HepG2 (cell line): Measurements from ENCODE around the gene GFPT1. TPM values are rescaled to one million over a fixed set of nuclear protein-coding genes. Genes with fewer than 3 reads are reported as not detected.

Source experiments
- ETV6 ChIP-seq: sonication (generic); formaldehyde crosslinking; conservative IDR thresholded peaks from 2 replicates; pipeline ENCODE4 v1.4.0; 2020; ENCODE audit warnings: missing genetic modification reagents
- HMG20B ChIP-seq: conservative IDR thresholded peaks from 2 replicates; pipeline ENCODE4 v1.6.1; 2016; ENCODE audit warnings: missing genetic modification reagents, missing compliant biosample characterization
- KLF6 ChIP-seq: IDR thresholded peaks from 2 replicates; pipeline ENCODE4 v1.8.0; 2016; ENCODE audit warnings: missing biosample characterization, missing genetic modification reagents
- LCORL ChIP-seq, 2 experiments: fragments of 450-650 bp in 1 of 2; sonication (generic) in 1 of 2; formaldehyde crosslinking in 1 of 2; IDR thresholded peaks; 2 replicates each; pipeline versions ENCODE4 v1.5.0 to v1.6.1; 2017 to 2020; ENCODE audit warnings: antibody characterized with exemption in 1 of 2, missing genetic modification reagents in 1 of 2
- RELA ChIP-seq: sonication (generic); formaldehyde crosslinking; IDR thresholded peaks from 2 replicates; pipeline ENCODE4 v1.4.0; 2020; ENCODE audit warnings: missing genetic modification reagents
- RFX5 ChIP-seq: IDR thresholded peaks from 2 replicates; pipeline ENCODE4 v1.6.1; 2011; ENCODE audit warnings: low read depth, low read length, improper control_type of control experiment
- RXRA ChIP-seq: sonication (generic); formaldehyde crosslinking; IDR thresholded peaks from 2 replicates; pipeline ENCODE4 v1.5.1; 2020; ENCODE audit warnings: missing genetic modification reagents
- ZBTB1 ChIP-seq: sonication (generic); formaldehyde crosslinking; IDR thresholded peaks from 2 replicates; pipeline ENCODE4 v1.4.0; 2020; ENCODE audit warnings: missing genetic modification reagents, borderline replicate concordance
- ZNF33A ChIP-seq: sonication (generic); formaldehyde crosslinking; IDR thresholded peaks from 2 replicates; pipeline ENCODE4 v1.5.1; 2020; ENCODE audit warnings: missing genetic modification reagents, mild to moderate bottlenecking, moderate library complexity, borderline replicate concordance
- ZNF350 ChIP-seq: sonication (generic); formaldehyde crosslinking; IDR thresholded peaks from 2 replicates; pipeline ENCODE4 v1.4.0; 2020; ENCODE audit warnings: mild to moderate bottlenecking, low read depth, missing genetic modification reagents, borderline replicate concordance
- ZNF383 ChIP-seq: sonication (generic); formaldehyde crosslinking; IDR thresholded peaks from 2 replicates; pipeline ENCODE4 v1.4.0; 2020; ENCODE audit warnings: missing genetic modification reagents, mild to moderate bottlenecking, borderline replicate concordance
- ZNF839 ChIP-seq: sonication (generic); formaldehyde crosslinking; IDR thresholded peaks from 2 replicates; pipeline ENCODE4 v1.4.0; 2020; ENCODE audit warnings: missing genetic modification reagents, mild to moderate bottlenecking, borderline replicate concordance
- polyA plus RNA-seq, 8 experiments: library from polyadenylated mRNA; depleted of rRNA in 3 of 8; stranded (reverse) in 7 of 8; unstranded in 1 of 8; fragments of >200 nt; fragmentation: Illumina TruSeq in 4 of 8; extraction: Trizol in 4 of 8; gene quantifications; 2 replicates each; pipeline versions ENCODE4 v1.2.1 to v1.2.3, GENCODE V29; 2011 to 2016; ENCODE audit warnings: low read depth in 4 of 8, missing spikeins in 1 of 8, mixed read lengths in 1 of 8; ENCODE audit not compliant: insufficient read depth in 1 of 8
- total RNA-seq, 5 experiments: library from RNA; depleted of rRNA; stranded (reverse); fragments of >200 nt; fragmentation: Illumina TruSeq; extraction: Trizol; gene quantifications; 2 replicates each; pipeline ENCODE4 v1.2.3, GENCODE V29; 2016; ENCODE audit warnings: low read depth in 1 of 5
- TF ChIP-seq, protein P1 (sequence below): sonication (generic); formaldehyde crosslinking; conservative IDR thresholded peaks from 2 replicates; pipeline ENCODE4 v1.4.0; 2020; ENCODE audit warnings: missing genetic modification reagents
- TF ChIP-seq, protein P2 (sequence below): sonication (generic); formaldehyde crosslinking; IDR thresholded peaks from 2 replicates; pipeline ENCODE4 v1.4.0; 2020; ENCODE audit warnings: missing genetic modification reagents, borderline replicate concordance
- TF ChIP-seq, protein P3 (sequence below): sonication (generic); formaldehyde crosslinking; IDR thresholded peaks from 2 replicates; pipeline ENCODE4 v1.5.1; 2020; ENCODE audit warnings: mild to moderate bottlenecking, moderate library complexity, missing genetic modification reagents
- TF ChIP-seq, protein P4 (sequence below): sonication (generic); formaldehyde crosslinking; IDR thresholded peaks from 2 replicates; pipeline ENCODE4 v1.4.0; 2020; ENCODE audit warnings: mild to moderate bottlenecking, missing genetic modification reagents
- TF ChIP-seq, protein P5 (sequence below): sonication (generic); formaldehyde crosslinking; IDR thresholded peaks from 2 replicates; pipeline ENCODE4 v1.4.0; 2020; ENCODE audit warnings: mild to moderate bottlenecking, missing genetic modification reagents

GFPT1 gene
- total and polyA plus RNA-seq, 2 of the 13 experiments (the other 11 are each of a cell fraction or from before 2014, with no cell fraction given), result 24.0 to 84.9 TPM

DNA sequence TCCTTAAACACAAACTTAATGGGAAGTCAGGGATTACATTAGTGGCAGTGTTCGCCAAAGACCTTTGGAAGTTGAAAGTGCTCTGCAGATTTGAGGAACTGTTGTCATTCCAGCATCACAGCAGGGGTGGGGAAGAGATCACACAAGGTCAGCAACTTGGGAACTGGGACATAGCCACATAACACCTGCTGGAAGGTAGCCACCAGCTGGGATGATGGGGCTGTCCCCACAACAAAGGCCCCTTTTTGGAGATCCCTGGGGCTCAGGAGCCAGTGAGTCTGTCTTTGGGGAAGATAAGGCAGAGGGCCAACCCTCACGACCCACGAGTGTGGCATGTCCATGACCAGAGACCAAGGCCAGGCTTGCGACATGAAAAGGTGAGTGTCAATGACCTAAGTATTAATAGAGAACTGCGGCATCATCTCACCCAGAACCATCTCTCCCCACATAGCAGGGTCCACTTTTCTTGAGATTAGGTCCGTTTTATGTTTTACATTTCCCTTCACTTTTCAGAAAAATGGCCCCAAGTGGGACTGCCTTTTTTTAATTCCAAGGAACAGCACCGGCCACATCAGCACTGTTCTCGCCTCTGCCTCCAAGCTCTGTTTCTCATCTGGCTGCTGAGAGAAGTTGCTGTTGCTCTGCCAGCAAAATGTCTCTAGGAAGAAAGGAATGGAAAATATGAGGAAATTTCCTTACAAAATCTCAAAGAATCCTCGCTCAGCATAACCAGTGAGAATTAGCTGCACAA lies 106.9 kb downstream of the GFPT1 start (continued):
- TF ChIP-seq, protein P1, sequence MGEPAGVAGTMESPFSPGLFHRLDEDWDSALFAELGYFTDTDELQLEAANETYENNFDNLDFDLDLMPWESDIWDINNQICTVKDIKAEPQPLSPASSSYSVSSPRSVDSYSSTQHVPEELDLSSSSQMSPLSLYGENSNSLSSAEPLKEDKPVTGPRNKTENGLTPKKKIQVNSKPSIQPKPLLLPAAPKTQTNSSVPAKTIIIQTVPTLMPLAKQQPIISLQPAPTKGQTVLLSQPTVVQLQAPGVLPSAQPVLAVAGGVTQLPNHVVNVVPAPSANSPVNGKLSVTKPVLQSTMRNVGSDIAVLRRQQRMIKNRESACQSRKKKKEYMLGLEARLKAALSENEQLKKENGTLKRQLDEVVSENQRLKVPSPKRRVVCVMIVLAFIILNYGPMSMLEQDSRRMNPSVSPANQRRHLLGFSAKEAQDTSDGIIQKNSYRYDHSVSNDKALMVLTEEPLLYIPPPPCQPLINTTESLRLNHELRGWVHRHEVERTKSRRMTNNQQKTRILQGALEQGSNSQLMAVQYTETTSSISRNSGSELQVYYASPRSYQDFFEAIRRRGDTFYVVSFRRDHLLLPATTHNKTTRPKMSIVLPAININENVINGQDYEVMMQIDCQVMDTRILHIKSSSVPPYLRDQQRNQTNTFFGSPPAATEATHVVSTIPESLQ (CRISPR knock-in tag), result no peak
- TF ChIP-seq, protein P2, sequence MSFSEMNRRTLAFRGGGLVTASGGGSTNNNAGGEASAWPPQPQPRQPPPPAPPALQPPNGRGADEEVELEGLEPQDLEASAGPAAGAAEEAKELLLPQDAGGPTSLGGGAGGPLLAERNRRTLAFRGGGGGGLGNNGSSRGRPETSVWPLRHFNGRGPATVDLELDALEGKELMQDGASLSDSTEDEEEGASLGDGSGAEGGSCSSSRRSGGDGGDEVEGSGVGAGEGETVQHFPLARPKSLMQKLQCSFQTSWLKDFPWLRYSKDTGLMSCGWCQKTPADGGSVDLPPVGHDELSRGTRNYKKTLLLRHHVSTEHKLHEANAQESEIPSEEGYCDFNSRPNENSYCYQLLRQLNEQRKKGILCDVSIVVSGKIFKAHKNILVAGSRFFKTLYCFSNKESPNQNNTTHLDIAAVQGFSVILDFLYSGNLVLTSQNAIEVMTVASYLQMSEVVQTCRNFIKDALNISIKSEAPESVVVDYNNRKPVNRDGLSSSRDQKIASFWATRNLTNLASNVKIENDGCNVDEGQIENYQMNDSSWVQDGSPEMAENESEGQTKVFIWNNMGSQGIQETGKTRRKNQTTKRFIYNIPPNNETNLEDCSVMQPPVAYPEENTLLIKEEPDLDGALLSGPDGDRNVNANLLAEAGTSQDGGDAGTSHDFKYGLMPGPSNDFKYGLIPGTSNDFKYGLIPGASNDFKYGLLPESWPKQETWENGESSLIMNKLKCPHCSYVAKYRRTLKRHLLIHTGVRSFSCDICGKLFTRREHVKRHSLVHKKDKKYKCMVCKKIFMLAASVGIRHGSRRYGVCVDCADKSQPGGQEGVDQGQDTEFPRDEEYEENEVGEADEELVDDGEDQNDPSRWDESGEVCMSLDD (CRISPR knock-in tag), result peak; percentile 19; the same call in 1 of the 2 replicates
- TF ChIP-seq ZNF383 (no peak), LCORL (IDR thresholded peaks at IDR 0.05) (0 out of 2 replicates have a peak, but pooled peaks have one; percentile 37), LCORL (CRISPR knock-in tag; IDR thresholded peaks at IDR 0.05) (no peak), ZNF33A (CRISPR knock-in tag) (no peak), ZBTB1 (CRISPR knock-in tag) (no peak), HMG20B (CRISPR knock-in tag) (peak; percentile 51), RXRA (peak; percentile 98), ZNF350 (peak; percentile 47; the same call in 1 of the 2 replicates), KLF6 (CRISPR knock-in tag) (no peak), RELA (CRISPR knock-in tag) (no peak), ETV6 (CRISPR knock-in tag) (no peak), ZNF839 (CRISPR knock-in tag) (no peak), RFX5 (no peak)
- TF ChIP-seq, protein P3, sequence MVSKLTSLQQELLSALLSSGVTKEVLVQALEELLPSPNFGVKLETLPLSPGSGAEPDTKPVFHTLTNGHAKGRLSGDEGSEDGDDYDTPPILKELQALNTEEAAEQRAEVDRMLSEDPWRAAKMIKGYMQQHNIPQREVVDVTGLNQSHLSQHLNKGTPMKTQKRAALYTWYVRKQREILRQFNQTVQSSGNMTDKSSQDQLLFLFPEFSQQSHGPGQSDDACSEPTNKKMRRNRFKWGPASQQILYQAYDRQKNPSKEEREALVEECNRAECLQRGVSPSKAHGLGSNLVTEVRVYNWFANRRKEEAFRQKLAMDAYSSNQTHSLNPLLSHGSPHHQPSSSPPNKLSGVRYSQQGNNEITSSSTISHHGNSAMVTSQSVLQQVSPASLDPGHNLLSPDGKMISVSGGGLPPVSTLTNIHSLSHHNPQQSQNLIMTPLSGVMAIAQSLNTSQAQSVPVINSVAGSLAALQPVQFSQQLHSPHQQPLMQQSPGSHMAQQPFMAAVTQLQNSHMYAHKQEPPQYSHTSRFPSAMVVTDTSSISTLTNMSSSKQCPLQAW, result 0 out of 2 replicates have a peak, but pooled peaks have one; percentile 45
- TF ChIP-seq, protein P4, sequence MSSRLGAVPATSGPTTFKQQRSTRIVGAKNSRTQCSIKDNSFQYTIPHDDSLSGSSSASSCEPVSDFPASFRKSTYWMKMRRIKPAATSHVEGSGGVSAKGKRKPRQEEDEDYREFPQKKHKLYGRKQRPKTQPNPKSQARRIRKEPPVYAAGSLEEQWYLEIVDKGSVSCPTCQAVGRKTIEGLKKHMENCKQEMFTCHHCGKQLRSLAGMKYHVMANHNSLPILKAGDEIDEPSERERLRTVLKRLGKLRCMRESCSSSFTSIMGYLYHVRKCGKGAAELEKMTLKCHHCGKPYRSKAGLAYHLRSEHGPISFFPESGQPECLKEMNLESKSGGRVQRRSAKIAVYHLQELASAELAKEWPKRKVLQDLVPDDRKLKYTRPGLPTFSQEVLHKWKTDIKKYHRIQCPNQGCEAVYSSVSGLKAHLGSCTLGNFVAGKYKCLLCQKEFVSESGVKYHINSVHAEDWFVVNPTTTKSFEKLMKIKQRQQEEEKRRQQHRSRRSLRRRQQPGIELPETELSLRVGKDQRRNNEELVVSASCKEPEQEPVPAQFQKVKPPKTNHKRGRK (CRISPR knock-in tag), result 0 out of 2 replicates have a peak, but pooled peaks have one; percentile 59
- TF ChIP-seq, protein P5, sequence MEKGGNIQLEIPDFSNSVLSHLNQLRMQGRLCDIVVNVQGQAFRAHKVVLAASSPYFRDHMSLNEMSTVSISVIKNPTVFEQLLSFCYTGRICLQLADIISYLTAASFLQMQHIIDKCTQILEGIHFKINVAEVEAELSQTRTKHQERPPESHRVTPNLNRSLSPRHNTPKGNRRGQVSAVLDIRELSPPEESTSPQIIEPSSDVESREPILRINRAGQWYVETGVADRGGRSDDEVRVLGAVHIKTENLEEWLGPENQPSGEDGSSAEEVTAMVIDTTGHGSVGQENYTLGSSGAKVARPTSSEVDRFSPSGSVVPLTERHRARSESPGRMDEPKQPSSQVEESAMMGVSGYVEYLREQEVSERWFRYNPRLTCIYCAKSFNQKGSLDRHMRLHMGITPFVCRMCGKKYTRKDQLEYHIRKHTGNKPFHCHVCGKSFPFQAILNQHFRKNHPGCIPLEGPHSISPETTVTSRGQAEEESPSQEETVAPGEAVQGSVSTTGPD (CRISPR knock-in tag), result no peak
